Dermis microvascular lymphatic vessel endothelial cell (primary cell): ENCODE data around the gene ADAM12. TPM values are rescaled to one million over a fixed set of nuclear protein-coding genes. Genes with fewer than 3 reads are reported as not detected.
"Not testable (repeated sequence)": the region's sequence is repeated elsewhere in the genome, so short reads cannot be mapped to it uniquely, and the experiment has no call there.

ENCODE experiments used
- DNase-seq, 2 donors: peaks; one replicate each; pipeline versions ENCODE4 v3.0.0 to v3.0.0-alpha.2; 2010; ENCODE audit warnings: low read depth in 2 of 2
- total RNA-seq: library from RNA; depleted of rRNA; stranded (reverse); fragments of >200 nt; gene quantifications from 2 replicates; pipeline ENCODE4 v1.2.1, GENCODE V29; 2014

ADAM12 gene
- total RNA-seq, 1 donor from 2014 or later = 0.64 TPM

GRCh38 chr10:126375299-126375698, 13.0 kb downstream of the ADAM12 start:
- DNase-seq = no peak

GRCh38 chr10:126374435-126374834, 13.8 kb downstream of the ADAM12 start:
- DNase-seq = no peak

GRCh38 chr10:126373972-126374371, 14.3 kb downstream of the ADAM12 start:
- DNase-seq = no peak

GRCh38 chr10:126373147-126373546, 15.1 kb downstream of the ADAM12 start:
- no peak for DNase-seq

GRCh38 chr10:126372396-126372795, 15.9 kb downstream of the ADAM12 start:
- DNase-seq = no peak

GRCh38 chr10:126369125-126369710, 19.1 kb downstream of the ADAM12 start:
- DNase-seq = no peak

- DNase-seq = no peak
Measured at GRCh38 chr10:126357169-126357568, 31.1 kb downstream of the ADAM12 start.

GRCh38 chr10:126353666-126354065, 34.6 kb downstream of the ADAM12 start:
- DNase-seq = no peak

GRCh38 chr10:126352453-126352852, 35.8 kb downstream of the ADAM12 start:
- no peak for DNase-seq

- DNase-seq = no peak
Measured at GRCh38 chr10:126351021-126351420, 37.3 kb downstream of the ADAM12 start.

- peak; percentile 1 to 18 for DNase-seq
Measured at GRCh38 chr10:126350216-126350992, 37.9 kb downstream of the ADAM12 start.

GRCh38 chr10:126349676-126350075, 38.6 kb downstream of the ADAM12 start:
- no peak for DNase-seq

GRCh38 chr10:126349101-126349500, 39.2 kb downstream of the ADAM12 start:
- DNase-seq = no peak

GRCh38 chr10:126343496-126343895, 44.8 kb downstream of the ADAM12 start:
- DNase-seq = not testable (repeated sequence)

GRCh38 chr10:126342680-126343079, 45.6 kb downstream of the ADAM12 start:
- no peak for DNase-seq

GRCh38 chr10:126341491-126341890, 46.8 kb downstream of the ADAM12 start:
- DNase-seq = no peak

GRCh38 chr10:126337251-126337810, 50.9 kb downstream of the ADAM12 start:
- no peak for DNase-seq

GRCh38 chr10:126336801-126337200, 51.5 kb downstream of the ADAM12 start:
- no peak for DNase-seq

GRCh38 chr10:126334272-126334671, 54.0 kb downstream of the ADAM12 start:
- DNase-seq = no peak

GRCh38 chr10:126332576-126332975, 55.7 kb downstream of the ADAM12 start:
- no peak for DNase-seq

GRCh38 chr10:126331101-126331500, 57.2 kb downstream of the ADAM12 start:
- DNase-seq = no peak

GRCh38 chr10:126324826-126325225, 63.5 kb downstream of the ADAM12 start:
- no peak for DNase-seq

- DNase-seq = no peak
Measured at GRCh38 chr10:126321440-126321839, 66.8 kb downstream of the ADAM12 start.
